Keratinocyte (primary cell): ENCODE results near the gene CFAP92. TPM values are rescaled to one million over a fixed set of nuclear protein-coding genes. Genes with fewer than 3 reads are reported as not detected.

ENCODE experiments used
- DNase-seq: peaks from one replicate; pipeline ENCODE4 v3.0.0-alpha.2; 2011; ENCODE audit warnings: low read depth, missing footprints, low spot score
- FAIRE-seq: peaks from 2 replicates; lab custom pipeline; 2011; peaks lifted over from hg19 to GRCh38; lab: Jason Lieb, UNC
- H2AFZ ChIP-seq: 2 replicates; pipeline ENCODE4 v1.6.0; 2012; ENCODE audit warnings: low read length, control low read depth, inconsistent platforms; ENCODE audit not compliant: control insufficient read depth
- H3K27ac ChIP-seq: 2 replicates; pipeline ENCODE4 v1.5.1; 2011; ENCODE audit warnings: low read length; ENCODE audit not compliant: control insufficient read depth, insufficient read depth
- H3K27me3 ChIP-seq: 3 replicates; pipeline ENCODE4 v1.6.0; 2011; ENCODE audit warnings: low read length; ENCODE audit not compliant: control insufficient read depth, insufficient read depth; ENCODE audit errors: extremely low read depth
- H3K36me3 ChIP-seq, 2 experiments: 2 replicates in 1 of 2; 3 replicates in 1 of 2; pipeline ENCODE4 v1.5.1; 2011; ENCODE audit warnings: low read length in 2 of 2, mild to moderate bottlenecking in 1 of 2; ENCODE audit not compliant: control insufficient read depth in 2 of 2, insufficient read depth in 2 of 2; ENCODE audit errors: extremely low read depth in 1 of 2
- H3K4me1 ChIP-seq: 3 replicates; pipeline ENCODE4 v1.5.1; 2011; ENCODE audit warnings: low read length; ENCODE audit not compliant: control insufficient read depth, insufficient read depth; ENCODE audit errors: extremely low read depth
- H3K4me2 ChIP-seq: 3 replicates; pipeline ENCODE4 v1.6.0; 2011; ENCODE audit warnings: low read depth, low read length; ENCODE audit not compliant: control insufficient read depth, insufficient read depth; ENCODE audit errors: extremely low read depth
- H3K4me3 ChIP-seq, 3 experiments: fragments of 200-600 bp in 1 of 3; sonication (generic) in 1 of 3; 2 replicates in 2 of 3; 3 replicates in 1 of 3; pipeline ENCODE4 v1.5.1; 2011 to 2016; ENCODE audit warnings: low read length in 3 of 3, mild to moderate bottlenecking in 3 of 3, control low read depth in 2 of 3, inconsistent platforms in 1 of 3, low read depth in 1 of 3, mixed read lengths in 1 of 3, mixed run types in 1 of 3, moderate library complexity in 1 of 3; ENCODE audit not compliant: control insufficient read depth in 2 of 3, insufficient read depth in 2 of 3; ENCODE audit errors: extremely low read depth in 1 of 3
- H3K79me2 ChIP-seq: 2 replicates; pipeline ENCODE4 v1.6.0; 2012; ENCODE audit warnings: low read length; ENCODE audit not compliant: control insufficient read depth, insufficient read depth
- H3K9ac ChIP-seq: 3 replicates; pipeline ENCODE4 v1.6.0; 2011; ENCODE audit warnings: low read length; ENCODE audit not compliant: control insufficient read depth, insufficient read depth; ENCODE audit errors: extremely low read depth
- H3K9me1 ChIP-seq: 3 replicates; pipeline ENCODE4 v1.6.0; 2011; ENCODE audit warnings: low read length; ENCODE audit not compliant: control insufficient read depth, insufficient read depth; ENCODE audit errors: extremely low read depth
- H3K9me3 ChIP-seq: 2 replicates; pipeline ENCODE4 v1.5.1; 2012; ENCODE audit warnings: low read depth, low read length; ENCODE audit not compliant: control insufficient read depth
- H4K20me1 ChIP-seq: 3 replicates; pipeline ENCODE4 v1.6.0; 2011; ENCODE audit warnings: low read length; ENCODE audit not compliant: control insufficient read depth, insufficient read depth; ENCODE audit errors: extremely low read depth
- EZH2 ChIP-seq: IDR thresholded peaks from one replicate; pipeline ENCODE4 v1.6.1; 2012; ENCODE audit warnings: inconsistent platforms, mild to moderate bottlenecking, low read length, moderate library complexity
- dilution Hi-C: fragments of 300-500 bp; cut with MboI; formaldehyde crosslinking; loops from one replicate; pipeline ENCODE4 v1.7.0; 2020; ENCODE audit warnings: low sequenced_read_pairs; ENCODE audit not compliant: extremely low pct_ligation_motif_present
- polyA plus RNA-seq, 5 experiments: library from polyadenylated mRNA; depleted of rRNA in 3 of 5; stranded (reverse) in 3 of 5; stranded (forward) in 1 of 5; unstranded in 1 of 5; fragments of >200 nt; gene quantifications; 1 replicate in 1 of 5; 2 replicates in 3 of 5; 3 replicates in 1 of 5; pipeline versions ENCODE4 v1.2.1 to v1.2.3, GENCODE V29; 2011 to 2012; ENCODE audit warnings: missing spikeins in 2 of 5, low read depth in 1 of 5, low replicate concordance in 1 of 5
- TF ChIP-seq, protein P1 (sequence below), 3 experiments: IDR thresholded peaks in 1 of 3; conservative IDR thresholded peaks in 1 of 3; optimal IDR thresholded peaks in 1 of 3; 2 replicates in 2 of 3; 3 replicates in 1 of 3; pipeline versions ENCODE3 to v1.5.1; 2011; ENCODE audit warnings: low read length in 3 of 3, mild to moderate bottlenecking in 3 of 3, moderate library complexity in 2 of 3, control low read depth in 1 of 3, inconsistent platforms in 1 of 3; ENCODE audit not compliant: insufficient read depth in 2 of 3; ENCODE audit errors: extremely low read depth in 1 of 3

CFAP92 gene
- polyA plus RNA-seq, 1 donor (not counting 4 experiments of a cell fraction or from before 2014, with no cell fraction given) = 0.26 TPM

DNA sequence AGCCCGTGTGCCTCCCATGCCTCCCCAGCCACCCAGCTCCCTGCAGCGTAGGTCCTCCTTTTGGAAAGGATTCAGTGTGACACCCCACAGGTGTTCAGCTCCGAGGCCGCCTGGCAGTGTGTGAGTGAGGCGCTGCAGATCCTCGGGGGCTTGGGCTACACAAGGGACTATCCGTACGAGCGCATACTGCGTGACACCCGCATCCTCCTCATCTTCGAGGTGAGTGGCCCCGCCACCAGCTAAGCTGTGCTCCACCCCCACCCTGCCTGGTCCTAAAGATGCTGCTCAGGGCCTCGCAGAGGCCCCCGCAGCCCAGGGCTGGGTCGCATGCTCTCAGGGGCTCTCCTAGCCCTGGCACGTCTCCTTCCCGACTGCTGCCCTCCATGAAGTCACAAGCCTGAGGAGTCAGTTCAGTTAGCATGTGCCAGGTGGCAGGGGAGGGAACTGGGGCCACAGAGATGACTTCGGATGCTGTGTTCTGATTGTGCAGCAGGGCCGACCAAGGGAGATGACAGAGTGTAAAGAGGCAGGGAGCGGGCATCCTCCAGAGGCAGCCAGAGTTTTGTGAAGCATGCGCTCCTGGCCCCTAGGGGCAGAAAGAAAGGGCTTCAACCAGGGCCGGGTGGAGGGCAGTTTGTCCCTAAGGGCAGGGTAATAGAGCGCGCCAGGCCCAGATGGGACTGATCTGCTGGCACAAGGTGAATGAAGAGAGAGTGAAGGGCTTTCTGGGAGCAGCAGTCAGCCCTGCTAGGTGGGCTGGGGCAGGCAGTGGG, 87.7 kb downstream of the CFAP92 start:
- no peaks in the 10 kb centered on the region for H3K4me1 ChIP-seq
- H3K36me3 ChIP-seq = peaks cover 57 to 59% of the 10 kb centered on the region in 2 experiments
- no peak overlapping the region for H3K9ac ChIP-seq
- dilution Hi-C loops = no loop called here
- H3K27me3 ChIP-seq = no peaks in the 10 kb centered on the region
- H3K79me2 ChIP-seq = no peaks in the 10 kb centered on the region
- no peak overlapping the region for H3K4me2 ChIP-seq
- H3K9me1 ChIP-seq = no peaks in the 10 kb centered on the region
- H2AFZ ChIP-seq = no peak overlapping the region
- no peaks in the 10 kb centered on the region for H4K20me1 ChIP-seq
- H3K9me3 ChIP-seq = no peaks in the 10 kb centered on the region
- TF ChIP-seq EZH2 = no peak
- no peak overlapping the region for H3K27ac ChIP-seq
- DNase-seq (no peak), FAIRE-seq (no peak)
- no peak overlapping the region for H3K4me3 ChIP-seq

DNA sequence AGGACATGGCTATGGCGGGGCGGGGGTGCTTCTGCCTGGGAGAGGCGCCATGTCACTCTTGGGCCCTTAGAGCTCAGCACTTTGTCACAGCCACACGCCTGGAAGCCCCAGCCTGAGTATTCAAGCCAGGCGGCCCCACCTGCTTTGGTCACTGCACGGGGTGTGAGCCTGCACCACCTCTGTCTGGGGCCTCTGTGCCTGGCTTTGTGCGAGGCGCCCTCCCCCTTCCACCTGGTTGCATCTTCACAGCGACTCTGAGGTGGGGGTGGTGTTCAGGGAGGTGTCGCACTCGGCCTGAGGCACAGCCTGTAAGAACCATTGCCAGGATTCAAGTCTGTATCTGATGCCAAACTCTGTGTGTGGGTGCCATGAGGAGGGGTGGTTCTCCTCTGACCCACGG, 90.4 kb downstream of the CFAP92 start:
- TF ChIP-seq, protein P1, sequence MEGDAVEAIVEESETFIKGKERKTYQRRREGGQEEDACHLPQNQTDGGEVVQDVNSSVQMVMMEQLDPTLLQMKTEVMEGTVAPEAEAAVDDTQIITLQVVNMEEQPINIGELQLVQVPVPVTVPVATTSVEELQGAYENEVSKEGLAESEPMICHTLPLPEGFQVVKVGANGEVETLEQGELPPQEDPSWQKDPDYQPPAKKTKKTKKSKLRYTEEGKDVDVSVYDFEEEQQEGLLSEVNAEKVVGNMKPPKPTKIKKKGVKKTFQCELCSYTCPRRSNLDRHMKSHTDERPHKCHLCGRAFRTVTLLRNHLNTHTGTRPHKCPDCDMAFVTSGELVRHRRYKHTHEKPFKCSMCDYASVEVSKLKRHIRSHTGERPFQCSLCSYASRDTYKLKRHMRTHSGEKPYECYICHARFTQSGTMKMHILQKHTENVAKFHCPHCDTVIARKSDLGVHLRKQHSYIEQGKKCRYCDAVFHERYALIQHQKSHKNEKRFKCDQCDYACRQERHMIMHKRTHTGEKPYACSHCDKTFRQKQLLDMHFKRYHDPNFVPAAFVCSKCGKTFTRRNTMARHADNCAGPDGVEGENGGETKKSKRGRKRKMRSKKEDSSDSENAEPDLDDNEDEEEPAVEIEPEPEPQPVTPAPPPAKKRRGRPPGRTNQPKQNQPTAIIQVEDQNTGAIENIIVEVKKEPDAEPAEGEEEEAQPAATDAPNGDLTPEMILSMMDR (optimal IDR thresholded peaks at IDR 0.05 in 1 of 3, IDR thresholded peaks at IDR 0.05 in 1 of 3, conservative IDR thresholded peaks at IDR 0.05 in 1 of 3; ENCODE audit: extremely low read depth in 1 of 3, insufficient read depth in 2 of 3, low read length in 3 of 3) = no peak
- no peak for TF ChIP-seq EZH2
- H3K4me3 ChIP-seq = no peak overlapping the region
- no peak overlapping the region for H3K9ac ChIP-seq
- H3K4me1 ChIP-seq = no peaks in the 10 kb centered on the region
- H3K27ac ChIP-seq = no peak overlapping the region
- no peaks in the 10 kb centered on the region for H3K9me1 ChIP-seq
- no peaks in the 10 kb centered on the region for H4K20me1 ChIP-seq
- peaks cover 51 to 61% of the 10 kb centered on the region in 2 experiments for H3K36me3 ChIP-seq
- FAIRE-seq = no peak
- H2AFZ ChIP-seq = no peak overlapping the region
- no peak overlapping the region for H3K4me2 ChIP-seq
- no peaks in the 10 kb centered on the region for H3K27me3 ChIP-seq
- no peaks in the 10 kb centered on the region for H3K79me2 ChIP-seq
- dilution Hi-C loops = no loop called here
- no peaks in the 10 kb centered on the region for H3K9me3 ChIP-seq
- no peak for DNase-seq
